ENCODE results near the gene GALNT6.

GALNT6 gene

GRCh38 chr12:51329742-51330141, 61.5 kb downstream of the GALNT6 start:
- no peaks in the 10 kb centered on the region for H3K4me1 ChIP-seq (ENCODE audit: control insufficient read depth, insufficient read depth, low read depth, low read length)
- H3K4me2 ChIP-seq (ENCODE audit: low read length, poor library complexity, severe bottlenecking): no peak overlapping the region
- DNase-seq: no peak

GRCh38 chr12:51328587-51328986, 62.6 kb downstream of the GALNT6 start:
- Histone ChIP-seq H3K4me1 (ENCODE audit: control insufficient read depth, insufficient read depth, low read depth, low read length) (no peaks in the 10 kb centered on the region), H2BK15ac (ENCODE audit: low read depth, poor library complexity, severe bottlenecking) (no peak overlapping the region), H3K4ac (ENCODE audit: low read depth in 1 of 2, low read length in 2 of 2) (no peak overlapping the region), H2AFZ (ENCODE audit: low read depth, low read length) (no peak overlapping the region), H3K4me3 (ENCODE audit: insufficient read depth in 1 of 2, low read depth in 1 of 2, low read length in 2 of 2) (no peak overlapping the region), H4K8ac (ENCODE audit: low read length) (no peak overlapping the region), H3K36me3 (ENCODE audit: control insufficient read depth in 1 of 2, insufficient read depth in 2 of 2, low read depth in 1 of 2, low read length in 2 of 2) (no peaks in the 10 kb centered on the region), H3K4me2 (ENCODE audit: low read length, poor library complexity, severe bottlenecking) (no peak overlapping the region), H2BK120ac (ENCODE audit: low read depth, low read length) (no peak overlapping the region), H2AK5ac (ENCODE audit: low read length, severe bottlenecking) (no peak overlapping the region), H2BK12ac (ENCODE audit: low read length in 2 of 2) (peak overlapping the region in 1 of 2 experiments; percentile 53), H3K79me1 (replicated peaks; ENCODE audit: low read length, poor library complexity, severe bottlenecking) (no peaks in the 10 kb centered on the region), H3K14ac (ENCODE audit: low read length in 2 of 2) (no peak overlapping the region), H3K23ac (ENCODE audit: low read length in 2 of 2) (no peak overlapping the region), H3K18ac (ENCODE audit: low read depth in 1 of 2, low read length in 2 of 2) (no peak overlapping the region), H3K9me3 (ENCODE audit: control insufficient read depth, low read length) (no peaks in the 10 kb centered on the region), H3K9ac (ENCODE audit: low read length) (no peak overlapping the region), H4K91ac (ENCODE audit: low read length) (no peak overlapping the region), H2BK5ac (ENCODE audit: low read depth, low read length, poor library complexity, severe bottlenecking) (no peak overlapping the region), H3K27ac (ENCODE audit: low read length, poor library complexity, severe bottlenecking) (no peak overlapping the region), H3K27me3 (ENCODE audit: control insufficient read depth in 1 of 2, insufficient read depth in 1 of 2, low read length in 2 of 2) (no peaks in the 10 kb centered on the region)
- DNase-seq: no peak
- 90% methylated on average over 4 of the region's 4 CpGs for WGBS

More at GRCh38 chr12:51329742-51330141, 61.5 kb downstream of the GALNT6 start:
- Histone ChIP-seq H3K9me3 (ENCODE audit: control insufficient read depth, low read length) (no peaks in the 10 kb centered on the region), H3K23ac (ENCODE audit: low read length in 2 of 2) (no peak overlapping the region), H4K8ac (ENCODE audit: low read length) (no peak overlapping the region), H3K27me3 (ENCODE audit: control insufficient read depth in 1 of 2, insufficient read depth in 1 of 2, low read length in 2 of 2) (no peaks in the 10 kb centered on the region), H2AK5ac (ENCODE audit: low read length, severe bottlenecking) (no peak overlapping the region), H2AFZ (ENCODE audit: low read depth, low read length) (no peak overlapping the region), H2BK15ac (ENCODE audit: low read depth, poor library complexity, severe bottlenecking) (no peak overlapping the region), H3K4me3 (ENCODE audit: insufficient read depth in 1 of 2, low read depth in 1 of 2, low read length in 2 of 2) (no peak overlapping the region), H3K18ac (ENCODE audit: low read depth in 1 of 2, low read length in 2 of 2) (no peak overlapping the region), H2BK12ac (ENCODE audit: low read length in 2 of 2) (no peak overlapping the region), H3K14ac (ENCODE audit: low read length in 2 of 2) (no peak overlapping the region), H3K79me1 (replicated peaks; ENCODE audit: low read length, poor library complexity, severe bottlenecking) (no peaks in the 10 kb centered on the region), H3K27ac (ENCODE audit: low read length, poor library complexity, severe bottlenecking) (no peak overlapping the region), H2BK120ac (ENCODE audit: low read depth, low read length) (no peak overlapping the region), H4K91ac (ENCODE audit: low read length) (no peak overlapping the region), H3K9ac (ENCODE audit: low read length) (no peak overlapping the region), H3K4ac (ENCODE audit: low read depth in 1 of 2, low read length in 2 of 2) (no peak overlapping the region), H2BK5ac (ENCODE audit: low read depth, low read length, poor library complexity, severe bottlenecking) (no peak overlapping the region), H3K36me3 (ENCODE audit: control insufficient read depth in 1 of 2, insufficient read depth in 2 of 2, low read depth in 1 of 2, low read length in 2 of 2) (no peaks in the 10 kb centered on the region)
- 93% methylated on average over 5 of the region's 5 CpGs for WGBS

- H3K4me3 ChIP-seq (ENCODE audit: insufficient read depth in 1 of 2, low read depth in 1 of 2, low read length in 2 of 2): no peak overlapping the region
- H3K23ac ChIP-seq (ENCODE audit: low read length in 2 of 2): no peak overlapping the region
- H3K9ac ChIP-seq (ENCODE audit: low read length): peak overlapping the region; percentile 44
- peak overlapping the region; percentile 53 for H4K8ac ChIP-seq (ENCODE audit: low read length)
- DNase-seq: peak; percentile 68
- no peak overlapping the region for H2BK12ac ChIP-seq (ENCODE audit: low read length in 2 of 2)
- H3K79me1 ChIP-seq (replicated peaks; ENCODE audit: low read length, poor library complexity, severe bottlenecking): no peaks in the 10 kb centered on the region
- peak overlapping the region in 1 of 2 experiments; percentile 19 for H3K4ac ChIP-seq (ENCODE audit: low read depth in 1 of 2, low read length in 2 of 2)
- H3K36me3 ChIP-seq (ENCODE audit: control insufficient read depth in 1 of 2, insufficient read depth in 2 of 2, low read depth in 1 of 2, low read length in 2 of 2): no peaks in the 10 kb centered on the region
- no peak overlapping the region for H2BK5ac ChIP-seq (ENCODE audit: low read depth, low read length, poor library complexity, severe bottlenecking)
- H3K27ac ChIP-seq (ENCODE audit: low read length, poor library complexity, severe bottlenecking): no peak overlapping the region
- H2BK120ac ChIP-seq (ENCODE audit: low read depth, low read length): peak overlapping the region; percentile 66
- no peaks in the 10 kb centered on the region for H3K4me1 ChIP-seq (ENCODE audit: control insufficient read depth, insufficient read depth, low read depth, low read length)
- H3K14ac ChIP-seq (ENCODE audit: low read length in 2 of 2): no peak overlapping the region
- H4K91ac ChIP-seq (ENCODE audit: low read length): no peak overlapping the region
- no peaks in the 10 kb centered on the region for H3K27me3 ChIP-seq (ENCODE audit: control insufficient read depth in 1 of 2, insufficient read depth in 1 of 2, low read length in 2 of 2)
- no peak overlapping the region for H3K4me2 ChIP-seq (ENCODE audit: low read length, poor library complexity, severe bottlenecking)
- H2BK15ac ChIP-seq (ENCODE audit: low read depth, poor library complexity, severe bottlenecking): no peak overlapping the region
- H2AK5ac ChIP-seq (ENCODE audit: low read length, severe bottlenecking): no peak overlapping the region
- H2AFZ ChIP-seq (ENCODE audit: low read depth, low read length): no peak overlapping the region
- H3K18ac ChIP-seq (ENCODE audit: low read depth in 1 of 2, low read length in 2 of 2): peak overlapping the region in 1 of 2 experiments; percentile 23
- H3K9me3 ChIP-seq (ENCODE audit: control insufficient read depth, low read length): no peaks in the 10 kb centered on the region
- WGBS: 63% methylated on average over 7 of the region's 7 CpGs
Observed at GRCh38 chr12:51326698-51327439, 64.3 kb downstream of the GALNT6 start.

GRCh38 chr12:51324953-51325352, 66.3 kb downstream of the GALNT6 start:
- no peak overlapping the region for H3K18ac ChIP-seq (ENCODE audit: low read depth in 1 of 2, low read length in 2 of 2)
- no peak overlapping the region for H2AK5ac ChIP-seq (ENCODE audit: low read length, severe bottlenecking)
- H3K79me1 ChIP-seq (replicated peaks; ENCODE audit: low read length, poor library complexity, severe bottlenecking): no peaks in the 10 kb centered on the region
- no peaks in the 10 kb centered on the region for H3K27me3 ChIP-seq (ENCODE audit: control insufficient read depth in 1 of 2, insufficient read depth in 1 of 2, low read length in 2 of 2)
- H3K23ac ChIP-seq (ENCODE audit: low read length in 2 of 2): no peak overlapping the region
- H3K4me3 ChIP-seq (ENCODE audit: insufficient read depth in 1 of 2, low read depth in 1 of 2, low read length in 2 of 2): no peak overlapping the region
- no peak overlapping the region for H3K9ac ChIP-seq (ENCODE audit: low read length)
- no peak for DNase-seq
- H3K4ac ChIP-seq (ENCODE audit: low read depth in 1 of 2, low read length in 2 of 2): no peak overlapping the region
- no peak overlapping the region for H4K8ac ChIP-seq (ENCODE audit: low read length)
- H3K36me3 ChIP-seq (ENCODE audit: control insufficient read depth in 1 of 2, insufficient read depth in 2 of 2, low read depth in 1 of 2, low read length in 2 of 2): no peaks in the 10 kb centered on the region
- H2AFZ ChIP-seq (ENCODE audit: low read depth, low read length): no peak overlapping the region
- WGBS: 94% methylated on average over 4 of the region's 4 CpGs
- no peak overlapping the region for H4K91ac ChIP-seq (ENCODE audit: low read length)
- no peaks in the 10 kb centered on the region for H3K4me1 ChIP-seq (ENCODE audit: control insufficient read depth, insufficient read depth, low read depth, low read length)
- no peak overlapping the region for H3K27ac ChIP-seq (ENCODE audit: low read length, poor library complexity, severe bottlenecking)
- H2BK5ac ChIP-seq (ENCODE audit: low read depth, low read length, poor library complexity, severe bottlenecking): no peak overlapping the region
- H2BK12ac ChIP-seq (ENCODE audit: low read length in 2 of 2): no peak overlapping the region
- no peak overlapping the region for H3K14ac ChIP-seq (ENCODE audit: low read length in 2 of 2)
- no peak overlapping the region for H2BK120ac ChIP-seq (ENCODE audit: low read depth, low read length)
- no peak overlapping the region for H2BK15ac ChIP-seq (ENCODE audit: low read depth, poor library complexity, severe bottlenecking)
- H3K4me2 ChIP-seq (ENCODE audit: low read length, poor library complexity, severe bottlenecking): no peak overlapping the region
- H3K9me3 ChIP-seq (ENCODE audit: control insufficient read depth, low read length): no peaks in the 10 kb centered on the region
